ENCODE data around the gene BNIP5. TPM values are rescaled to one million over a fixed set of nuclear protein-coding genes. Genes with fewer than 3 reads are reported as not detected.

The BNIP5 gene
- total and polyA plus RNA-seq, 9 donors, result 0.01 to 1.4 (median 0.12) TPM; not detected in 4

DNA sequence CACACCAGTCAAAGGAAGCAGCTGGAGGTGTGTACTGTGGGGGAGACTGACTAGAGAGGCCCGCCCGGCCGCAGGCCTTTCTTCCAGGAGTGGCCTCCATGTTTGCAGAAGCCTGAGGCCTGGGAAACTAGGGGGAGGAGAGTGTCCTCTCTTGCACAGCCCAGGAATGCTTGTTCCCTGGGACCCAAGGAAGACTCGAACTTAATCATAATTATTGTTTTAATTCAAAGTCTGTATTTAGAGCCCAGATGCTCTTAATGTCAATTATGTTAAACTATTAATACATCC lies 23.1 kb downstream of the BNIP5 start:
- H3K4me1 ChIP-seq (ENCODE audit: insufficient read depth), result no peaks in the 10 kb centered on the region
- no peak overlapping the region for H3K27ac ChIP-seq
- H3K9me3 ChIP-seq, result no peaks in the 10 kb centered on the region
- WGBS, 3 donors, result 85 to 90% (median 90%) methylated on average over 4 of the region's 4 CpGs
- intact Hi-C loops (cut with DNase I), result no loop called here
- H3K27me3 ChIP-seq, result no peaks in the 10 kb centered on the region
- no peaks in the 10 kb centered on the region for H3K36me3 ChIP-seq
- no peak for DNase-seq
- H3K4me3 ChIP-seq, result no peak overlapping the region
- TF ChIP-seq POLR2A (IDR thresholded peaks at IDR 0.05), result no peak
- no peak for TF ChIP-seq EP300 (IDR thresholded peaks at IDR 0.05)

DNA sequence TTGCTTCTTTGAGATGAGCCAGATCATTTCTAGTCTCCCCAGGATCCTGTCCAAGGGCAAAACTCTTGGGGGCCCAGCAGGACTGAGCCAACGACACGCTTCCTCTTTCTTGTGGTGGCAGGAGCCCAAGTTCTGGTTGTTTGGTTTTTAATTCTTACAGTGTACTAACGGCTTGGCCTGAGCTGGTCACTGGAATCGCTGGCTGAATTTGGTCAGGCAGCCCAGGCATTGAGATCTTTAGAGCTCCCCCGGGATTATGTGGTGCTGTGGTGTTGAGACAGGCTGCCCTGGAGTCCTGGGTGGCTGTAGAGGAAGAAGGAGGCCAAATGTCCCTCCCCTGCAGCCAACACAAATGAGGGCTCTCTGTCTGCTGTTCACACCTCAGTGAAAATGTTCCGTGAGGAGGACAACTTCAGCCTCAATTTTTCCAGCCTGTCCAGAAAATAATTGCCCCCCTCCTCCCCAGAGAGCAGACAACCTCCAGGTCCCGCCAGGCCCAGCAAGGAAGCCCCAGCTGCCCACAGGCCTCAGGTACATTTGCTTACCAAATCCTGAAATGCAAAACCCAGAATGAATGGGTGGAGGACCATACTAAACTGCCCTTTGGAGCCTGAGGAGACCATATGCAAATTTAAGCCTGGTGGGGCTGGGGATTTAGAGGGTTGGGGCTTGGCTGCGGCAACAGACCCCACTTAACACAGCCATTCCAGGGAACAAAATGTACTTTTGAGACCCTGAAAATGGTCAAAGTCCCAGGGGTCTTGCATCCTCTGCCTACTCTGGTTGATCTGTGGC lies 23.6 kb downstream of the BNIP5 start:
- Histone ChIP-seq H3K4me1 (ENCODE audit: insufficient read depth) (no peaks in the 10 kb centered on the region), H3K27me3 (no peaks in the 10 kb centered on the region), H3K9me3 (no peaks in the 10 kb centered on the region), H3K36me3 (no peaks in the 10 kb centered on the region), H3K4me3 (no peak overlapping the region), H3K27ac (no peak overlapping the region)
- WGBS, 3 donors, result 41 to 47% (median 44%) methylated on average over 8 of the region's 8 CpGs
- DNase-seq, result peak in 1 of 5 donors; percentile 50
- TF ChIP-seq, protein P1, sequence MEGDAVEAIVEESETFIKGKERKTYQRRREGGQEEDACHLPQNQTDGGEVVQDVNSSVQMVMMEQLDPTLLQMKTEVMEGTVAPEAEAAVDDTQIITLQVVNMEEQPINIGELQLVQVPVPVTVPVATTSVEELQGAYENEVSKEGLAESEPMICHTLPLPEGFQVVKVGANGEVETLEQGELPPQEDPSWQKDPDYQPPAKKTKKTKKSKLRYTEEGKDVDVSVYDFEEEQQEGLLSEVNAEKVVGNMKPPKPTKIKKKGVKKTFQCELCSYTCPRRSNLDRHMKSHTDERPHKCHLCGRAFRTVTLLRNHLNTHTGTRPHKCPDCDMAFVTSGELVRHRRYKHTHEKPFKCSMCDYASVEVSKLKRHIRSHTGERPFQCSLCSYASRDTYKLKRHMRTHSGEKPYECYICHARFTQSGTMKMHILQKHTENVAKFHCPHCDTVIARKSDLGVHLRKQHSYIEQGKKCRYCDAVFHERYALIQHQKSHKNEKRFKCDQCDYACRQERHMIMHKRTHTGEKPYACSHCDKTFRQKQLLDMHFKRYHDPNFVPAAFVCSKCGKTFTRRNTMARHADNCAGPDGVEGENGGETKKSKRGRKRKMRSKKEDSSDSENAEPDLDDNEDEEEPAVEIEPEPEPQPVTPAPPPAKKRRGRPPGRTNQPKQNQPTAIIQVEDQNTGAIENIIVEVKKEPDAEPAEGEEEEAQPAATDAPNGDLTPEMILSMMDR (IDR thresholded peaks at IDR 0.05), result no peak
- no peak for TF ChIP-seq EP300 (IDR thresholded peaks at IDR 0.05)
- TF ChIP-seq POLR2A (IDR thresholded peaks at IDR 0.05), result no peak
- intact Hi-C loops (cut with DNase I), result no loop called here

DNA sequence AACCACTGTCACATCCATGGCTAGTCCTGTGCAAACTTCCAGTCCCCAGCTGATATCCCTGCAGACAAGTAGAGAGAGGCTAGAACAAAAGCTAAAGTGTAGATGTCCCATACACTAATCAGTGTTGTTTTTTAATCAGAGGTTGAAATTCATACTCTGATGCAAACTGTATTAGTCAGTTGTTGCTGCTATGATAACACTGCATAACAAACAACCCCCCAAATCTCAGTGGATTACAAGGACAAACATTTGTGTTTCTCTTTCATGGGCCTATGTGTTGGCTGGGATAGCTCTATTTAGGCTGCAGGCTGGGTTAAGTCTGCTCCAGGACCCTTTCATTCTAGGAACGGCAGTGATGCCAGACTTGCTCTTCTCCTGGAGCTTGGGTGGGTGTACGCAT lies 26.8 kb downstream of the BNIP5 start:
- 92 to 95% (median 93%) methylated on average over 2 of the region's 2 CpGs for WGBS, 3 donors
- H3K4me3 ChIP-seq, result no peak overlapping the region
- H3K27me3 ChIP-seq, result no peaks in the 10 kb centered on the region
- no peak for TF ChIP-seq EP300 (IDR thresholded peaks at IDR 0.05)
- TF ChIP-seq, protein P1 (IDR thresholded peaks at IDR 0.05), result no peak
- no peak for TF ChIP-seq POLR2A (IDR thresholded peaks at IDR 0.05)
- H3K9me3 ChIP-seq, result no peaks in the 10 kb centered on the region
- H3K36me3 ChIP-seq, result no peaks in the 10 kb centered on the region
- intact Hi-C loops (cut with DNase I), result no loop called here
- no peak overlapping the region for H3K27ac ChIP-seq
- no peak for DNase-seq
- H3K4me1 ChIP-seq (ENCODE audit: insufficient read depth), result no peaks in the 10 kb centered on the region

DNA sequence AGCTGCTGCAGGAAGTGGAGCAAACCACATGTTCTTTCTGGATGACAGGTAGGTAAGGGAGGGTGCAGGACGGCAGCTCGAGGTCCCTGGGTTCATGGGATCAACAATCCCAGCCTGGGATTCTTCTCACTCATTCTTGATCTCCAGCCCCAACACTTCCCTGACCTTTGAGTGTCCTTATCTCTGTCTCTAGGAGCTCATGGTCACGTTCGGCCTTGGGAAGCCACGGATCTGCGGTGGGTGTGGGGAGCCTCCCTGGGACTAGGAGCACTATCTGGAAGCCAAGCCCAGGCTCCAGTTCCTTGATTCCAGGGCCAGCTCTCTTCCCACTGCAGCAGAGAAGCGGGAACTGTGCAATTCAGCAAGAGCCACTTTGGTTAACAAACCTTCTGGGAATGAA lies 27.5 kb downstream of the BNIP5 start:
- H3K4me1 ChIP-seq (ENCODE audit: insufficient read depth), result no peaks in the 10 kb centered on the region
- H3K27ac ChIP-seq, result no peak overlapping the region
- 14 to 31% (median 20%) methylated on average over 7 of the region's 7 CpGs for WGBS, 3 donors
- no peaks in the 10 kb centered on the region for H3K36me3 ChIP-seq
- H3K4me3 ChIP-seq, result no peak overlapping the region
- no peak for DNase-seq
- TF ChIP-seq EP300 (IDR thresholded peaks at IDR 0.05) (no peak), POLR2A (IDR thresholded peaks at IDR 0.05) (no peak)
- TF ChIP-seq, protein P1 (IDR thresholded peaks at IDR 0.05), result no peak
- intact Hi-C loops (cut with DNase I), result no loop called here
- H3K9me3 ChIP-seq, result no peaks in the 10 kb centered on the region
- H3K27me3 ChIP-seq, result no peaks in the 10 kb centered on the region

DNA sequence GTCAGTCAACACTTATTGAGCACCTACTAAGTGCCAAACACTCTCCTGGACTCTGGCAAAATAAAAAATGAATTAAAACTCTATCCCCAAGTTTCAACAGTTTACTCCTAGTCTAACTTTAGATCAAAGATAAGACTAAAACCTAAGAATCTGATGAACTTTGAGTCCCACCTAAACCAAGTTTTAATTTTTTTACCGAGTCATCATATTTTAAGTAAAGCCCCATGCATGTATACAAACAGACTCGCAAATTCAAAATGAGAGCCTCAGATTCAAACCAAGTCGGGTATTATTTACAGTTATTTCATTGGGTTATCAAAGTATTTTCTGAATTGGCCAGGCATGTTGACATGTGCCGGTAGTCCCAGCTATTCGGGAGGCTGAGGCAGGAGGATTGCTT lies 28.2 kb downstream of the BNIP5 start:
- H3K36me3 ChIP-seq, result no peaks in the 10 kb centered on the region
- H3K4me1 ChIP-seq (ENCODE audit: insufficient read depth), result no peaks in the 10 kb centered on the region
- H3K9me3 ChIP-seq, result no peaks in the 10 kb centered on the region

More for the DNA sequence above, 28.2 kb downstream of the BNIP5 start:
- TF ChIP-seq, protein P1 (IDR thresholded peaks at IDR 0.05), result no peak
- TF ChIP-seq EP300 (IDR thresholded peaks at IDR 0.05) (no peak), POLR2A (IDR thresholded peaks at IDR 0.05) (no peak)
- Histone ChIP-seq H3K27ac (no peak overlapping the region), H3K4me3 (no peak overlapping the region), H3K27me3 (no peaks in the 10 kb centered on the region)
- intact Hi-C loops (cut with DNase I), result no loop called here
- WGBS, 3 donors, result 92 to 94% (median 94%) methylated on average over 5 of the region's 5 CpGs
- DNase-seq, result no peak

All from ovary (tissue), 9 donors.